Neural crest cell (in vitro differentiated cells): ENCODE data around the gene MICAL2. TPM values are rescaled to one million over a fixed set of nuclear protein-coding genes. Genes with fewer than 3 reads are reported as not detected.

Source experiments
- DNase-seq: peaks from one replicate; pipeline ENCODE4 v3.0.0; 2021; ENCODE audit warnings: low read depth, mixed read lengths, low spot score
- H3K27ac Mint-ChIP-seq: one replicate; pipeline ENCODE4 v1.8.0; 2021; ENCODE audit warnings: mild to moderate bottlenecking, mixed read lengths; ENCODE audit not compliant: unreplicated experiment
- H3K27me3 Mint-ChIP-seq: 2 replicates; pipeline ENCODE4 v1.8.0; 2021; ENCODE audit warnings: low read depth, mild to moderate bottlenecking, mixed read lengths
- H3K36me3 Mint-ChIP-seq: 2 replicates; pipeline ENCODE4 v1.8.0; 2021; ENCODE audit warnings: low read depth, mild to moderate bottlenecking, mixed read lengths
- H3K4me1 Mint-ChIP-seq: 2 replicates; pipeline ENCODE4 v1.8.0; 2021; ENCODE audit warnings: mixed read lengths
- H3K4me3 Mint-ChIP-seq: one replicate; pipeline ENCODE4 v1.8.0; 2021; ENCODE audit warnings: mild to moderate bottlenecking, mixed read lengths
- H3K9me3 Mint-ChIP-seq: 2 replicates; pipeline ENCODE4 v1.8.0; 2021; ENCODE audit warnings: mixed read lengths
- total RNA-seq: library from RNA; stranded (reverse); gene quantifications from 2 replicates; pipeline ENCODE4 v1.2.1, GENCODE V29; 2021
- TF ChIP-seq, protein P1 (sequence below): fragments of 200-600 bp; sonication (generic); conservative IDR thresholded peaks from 2 replicates; pipeline ENCODE4 v1.5.0; 2021; ENCODE audit warnings: antibody characterized with exemption, mild to moderate bottlenecking

Gene MICAL2
- total RNA-seq, 1 donor from 2014 or later: 1.1 TPM

GRCh38 chr11:12274056-12274455 lies 163.7 kb downstream of the MICAL2 start:
- Mint-ChIP-seq H3K4me1 (no peaks in the 10 kb centered on the region), H3K27ac (no peak overlapping the region), H3K27me3 (no peaks in the 10 kb centered on the region), H3K4me3 (no peak overlapping the region), H3K9me3 (no peaks in the 10 kb centered on the region), H3K36me3 (no peaks in the 10 kb centered on the region)
- no peak for DNase-seq
- TF ChIP-seq, protein P1, sequence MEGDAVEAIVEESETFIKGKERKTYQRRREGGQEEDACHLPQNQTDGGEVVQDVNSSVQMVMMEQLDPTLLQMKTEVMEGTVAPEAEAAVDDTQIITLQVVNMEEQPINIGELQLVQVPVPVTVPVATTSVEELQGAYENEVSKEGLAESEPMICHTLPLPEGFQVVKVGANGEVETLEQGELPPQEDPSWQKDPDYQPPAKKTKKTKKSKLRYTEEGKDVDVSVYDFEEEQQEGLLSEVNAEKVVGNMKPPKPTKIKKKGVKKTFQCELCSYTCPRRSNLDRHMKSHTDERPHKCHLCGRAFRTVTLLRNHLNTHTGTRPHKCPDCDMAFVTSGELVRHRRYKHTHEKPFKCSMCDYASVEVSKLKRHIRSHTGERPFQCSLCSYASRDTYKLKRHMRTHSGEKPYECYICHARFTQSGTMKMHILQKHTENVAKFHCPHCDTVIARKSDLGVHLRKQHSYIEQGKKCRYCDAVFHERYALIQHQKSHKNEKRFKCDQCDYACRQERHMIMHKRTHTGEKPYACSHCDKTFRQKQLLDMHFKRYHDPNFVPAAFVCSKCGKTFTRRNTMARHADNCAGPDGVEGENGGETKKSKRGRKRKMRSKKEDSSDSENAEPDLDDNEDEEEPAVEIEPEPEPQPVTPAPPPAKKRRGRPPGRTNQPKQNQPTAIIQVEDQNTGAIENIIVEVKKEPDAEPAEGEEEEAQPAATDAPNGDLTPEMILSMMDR: no peak

DNA sequence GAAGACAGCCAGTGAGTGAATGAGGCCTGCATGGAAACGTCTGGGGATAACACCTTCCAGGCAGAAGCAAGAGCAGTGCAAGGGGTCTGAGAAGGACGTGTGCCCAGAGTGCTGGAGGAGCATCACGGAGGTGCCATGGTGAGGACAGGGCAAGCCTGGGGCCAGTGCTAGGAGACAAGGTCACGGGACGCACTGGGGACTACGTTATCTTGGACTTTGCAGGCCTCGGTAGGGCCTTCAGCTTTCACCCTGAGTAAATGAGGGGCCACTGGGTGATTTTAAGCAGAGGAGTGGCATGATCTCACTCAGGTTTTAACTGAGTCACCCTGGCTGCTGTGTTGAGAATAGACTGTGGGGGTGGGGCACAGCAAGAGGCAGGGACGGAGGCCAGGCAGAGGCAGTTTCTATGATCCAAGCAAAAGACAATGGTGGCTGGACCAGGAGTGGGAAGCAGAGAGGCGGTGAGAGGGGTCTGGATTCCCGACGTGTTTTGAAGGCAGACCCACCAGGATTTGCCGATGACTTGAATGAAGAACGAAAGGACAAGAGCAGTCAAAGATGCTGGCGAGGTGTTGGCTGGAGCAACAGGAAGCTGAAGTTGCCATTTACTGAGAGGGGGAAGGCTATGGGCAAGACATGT lies 164.3 kb downstream of the MICAL2 start:
- TF ChIP-seq, protein P1: no peak
- Mint-ChIP-seq H3K4me1 (no peaks in the 10 kb centered on the region), H3K9me3 (no peaks in the 10 kb centered on the region), H3K4me3 (no peak overlapping the region), H3K36me3 (no peaks in the 10 kb centered on the region), H3K27ac (peak overlapping the region; percentile 61), H3K27me3 (no peaks in the 10 kb centered on the region)
- no peak for DNase-seq

GRCh38 chr11:12275818-12276217 lies 165.4 kb downstream of the MICAL2 start:
- Mint-ChIP-seq H3K36me3 (no peaks in the 10 kb centered on the region), H3K4me3 (no peak overlapping the region), H3K4me1 (no peaks in the 10 kb centered on the region), H3K9me3 (no peaks in the 10 kb centered on the region), H3K27me3 (no peaks in the 10 kb centered on the region), H3K27ac (no peak overlapping the region)
- DNase-seq: no peak
- TF ChIP-seq, protein P1: no peak

DNA sequence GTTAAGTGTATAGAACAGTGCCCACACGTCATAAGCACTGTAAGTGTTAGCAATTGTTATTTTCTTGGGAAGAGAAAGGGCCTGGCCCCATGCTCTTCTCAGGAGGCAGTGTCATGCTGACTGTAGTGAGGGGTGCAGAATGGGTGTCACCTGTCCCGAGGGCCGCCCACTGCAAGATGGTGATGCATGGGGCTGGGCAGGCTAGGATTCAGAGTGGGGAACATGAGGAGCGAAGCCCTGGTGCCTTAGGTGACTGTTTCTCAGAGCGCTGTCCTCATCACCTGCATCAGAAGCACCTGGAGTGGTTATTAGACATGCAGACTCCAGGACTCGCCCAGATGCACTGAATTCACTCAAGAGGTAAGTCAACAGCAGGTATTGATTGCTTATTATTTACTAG lies 166.0 kb downstream of the MICAL2 start:
- DNase-seq: no peak
- Mint-ChIP-seq H3K27ac (no peak overlapping the region), H3K36me3 (no peaks in the 10 kb centered on the region), H3K9me3 (no peaks in the 10 kb centered on the region), H3K27me3 (no peaks in the 10 kb centered on the region), H3K4me3 (no peak overlapping the region), H3K4me1 (no peaks in the 10 kb centered on the region)
- TF ChIP-seq, protein P1: no peak

DNA sequence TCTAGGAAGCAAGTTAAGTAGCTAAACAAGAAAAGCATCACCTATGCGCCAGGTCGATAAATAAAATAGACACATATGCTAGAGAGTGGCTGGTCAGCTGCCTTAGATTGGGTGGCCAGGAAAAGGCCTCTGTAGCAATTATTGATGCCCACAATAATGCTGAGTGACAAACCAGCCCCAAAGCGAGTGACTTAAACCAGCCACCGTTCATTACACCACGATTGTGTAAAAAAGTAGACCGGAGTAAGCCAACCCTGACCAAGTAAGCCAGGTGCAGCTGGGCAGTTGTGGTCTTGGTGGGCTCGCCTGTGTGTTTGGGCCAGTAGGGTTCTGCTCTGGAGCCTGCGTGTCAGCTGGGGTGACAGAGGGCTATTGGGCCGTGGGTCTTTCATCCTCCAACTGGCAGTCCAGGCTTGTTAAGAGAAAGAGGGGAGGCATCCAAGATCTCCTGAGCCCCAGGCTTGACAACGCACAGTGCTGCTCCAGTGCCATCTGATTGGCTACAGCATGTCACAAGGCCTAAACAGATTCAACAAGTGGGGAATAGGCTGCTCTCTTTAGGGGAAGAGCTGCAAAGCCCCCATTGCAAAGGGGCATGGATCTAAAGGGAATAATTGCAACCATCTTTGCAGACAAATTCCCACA lies 166.6 kb downstream of the MICAL2 start:
- Mint-ChIP-seq H3K27me3 (peaks cover 2% of the 10 kb centered on the region), H3K36me3 (no peaks in the 10 kb centered on the region), H3K27ac (no peak overlapping the region), H3K4me3 (no peak overlapping the region), H3K9me3 (no peaks in the 10 kb centered on the region), H3K4me1 (no peaks in the 10 kb centered on the region)
- DNase-seq: no peak
- TF ChIP-seq, protein P1: no peak
